H9 (cell line): ENCODE results near the gene SLC25A29. TPM values are rescaled to one million over a fixed set of nuclear protein-coding genes. Genes with fewer than 3 reads are reported as not detected.
A peak's percentile ranks its signal among the peaks of the same experiment; 100 is the strongest.

Experiments used
- DNase-seq: peaks from one replicate; pipeline ENCODE4 v3.0.0-alpha.2; 2017
- H2AFZ ChIP-seq: one replicate; pipeline ENCODE4 v1.6.1; 2013; ENCODE audit warnings: mild to moderate bottlenecking, low read length, control low read depth, moderate library complexity
- H2AK5ac ChIP-seq: 2 replicates; pipeline ENCODE4 v1.6.1; 2013; ENCODE audit warnings: low read length, control low read depth, mixed read lengths; ENCODE audit not compliant: insufficient read length
- H2BK120ac ChIP-seq: one replicate; pipeline ENCODE4 v1.6.1; 2013; ENCODE audit warnings: low read depth, mild to moderate bottlenecking, low read length, control low read depth, inconsistent platforms; ENCODE audit not compliant: poor library complexity, severe bottlenecking
- H2BK12ac ChIP-seq: 2 replicates; pipeline ENCODE4 v1.6.1; 2013; ENCODE audit warnings: low read length, control low read depth, mixed read lengths, low read depth; ENCODE audit not compliant: insufficient read length
- H2BK15ac ChIP-seq: 2 replicates; pipeline ENCODE4 v1.6.1; 2013; ENCODE audit warnings: low read depth, low read length, control low read depth
- H2BK20ac ChIP-seq: one replicate; pipeline ENCODE4 v1.6.1; 2013; ENCODE audit warnings: low read depth, mild to moderate bottlenecking, low read length, control low read depth, inconsistent platforms; ENCODE audit not compliant: poor library complexity, severe bottlenecking
- H2BK5ac ChIP-seq: 2 replicates; pipeline ENCODE4 v1.6.1; 2013; ENCODE audit warnings: low read length, control low read depth, mixed read lengths; ENCODE audit not compliant: insufficient read length
- H3K14ac ChIP-seq: 2 replicates; pipeline ENCODE4 v1.6.1; 2013; ENCODE audit warnings: low read length, control low read depth; ENCODE audit not compliant: insufficient read depth
- H3K18ac ChIP-seq: 2 replicates; pipeline ENCODE4 v1.6.1; 2013; ENCODE audit warnings: low read depth, mild to moderate bottlenecking, mixed read lengths, low read length, control low read depth; ENCODE audit not compliant: insufficient read length
- H3K23ac ChIP-seq: 2 replicates; pipeline ENCODE4 v1.6.1; 2013; ENCODE audit warnings: low read length, control low read depth, mixed read lengths, low read depth; ENCODE audit not compliant: insufficient read length
- H3K23me2 ChIP-seq: 2 replicates; pipeline ENCODE4 v1.6.1; 2013; ENCODE audit warnings: low read depth, mild to moderate bottlenecking, mixed read lengths, low read length, control low read depth; ENCODE audit not compliant: insufficient read length, poor library complexity, severe bottlenecking
- H3K27ac ChIP-seq: 2 replicates; pipeline ENCODE4 v1.5.1; 2013; ENCODE audit warnings: low read length, control low read depth, mixed read lengths, low read depth; ENCODE audit not compliant: insufficient read length
- H3K27me3 ChIP-seq: 2 replicates; pipeline ENCODE4 v1.6.1; 2013; ENCODE audit warnings: low read length, control low read depth, inconsistent platforms; ENCODE audit not compliant: insufficient read depth
- H3K4ac ChIP-seq: 2 replicates; pipeline ENCODE4 v1.6.1; 2013; ENCODE audit warnings: low read depth, mild to moderate bottlenecking, control low read depth, inconsistent platforms, low read length, moderate library complexity
- H3K4me1 ChIP-seq: 2 replicates; pipeline ENCODE4 v1.6.1; 2013; ENCODE audit warnings: low read length, control low read depth, inconsistent platforms; ENCODE audit not compliant: insufficient read depth
- H3K4me2 ChIP-seq: 2 replicates; pipeline ENCODE4 v1.6.1; 2013; ENCODE audit warnings: low read length, control low read depth, mixed read lengths; ENCODE audit not compliant: insufficient read length, insufficient read depth
- H3K56ac ChIP-seq: 2 replicates; pipeline ENCODE4 v1.6.1; 2013; ENCODE audit warnings: low read depth, mild to moderate bottlenecking, mixed read lengths, low read length, control low read depth; ENCODE audit not compliant: insufficient read length
- H3K79me1 ChIP-seq: 2 replicates; pipeline ENCODE4 v1.6.1; 2013; ENCODE audit warnings: low read depth, mild to moderate bottlenecking, moderate library complexity, low read length, control low read depth, inconsistent platforms; ENCODE audit not compliant: insufficient read depth, poor library complexity, severe bottlenecking
- H3K79me2 ChIP-seq: 2 replicates; pipeline ENCODE4 v1.6.1; 2013; ENCODE audit warnings: low read length, control low read depth, inconsistent platforms; ENCODE audit not compliant: insufficient read depth
- H3K9ac ChIP-seq: 2 replicates; pipeline ENCODE4 v1.6.1; 2013; ENCODE audit warnings: low read length, control low read depth, mixed read lengths; ENCODE audit not compliant: insufficient read length; ENCODE audit errors: extremely low read depth
- H3K9me3 ChIP-seq: one replicate; pipeline ENCODE4 v1.6.1; 2013; ENCODE audit warnings: low read depth, low read length, inconsistent platforms; ENCODE audit not compliant: control insufficient read depth
- H3T11ph ChIP-seq: one replicate; pipeline ENCODE4 v1.6.1; 2013; ENCODE audit warnings: mild to moderate bottlenecking, low read length, control low read depth, inconsistent platforms
- H4K20me1 ChIP-seq: one replicate; pipeline ENCODE4 v1.6.1; 2013; ENCODE audit not compliant: control insufficient read depth, insufficient read length, insufficient read depth
- H4K5ac ChIP-seq: 2 replicates; pipeline ENCODE4 v1.6.1; 2013; ENCODE audit warnings: low read depth, mild to moderate bottlenecking, mixed read lengths, low read length, control low read depth; ENCODE audit not compliant: insufficient read length
- H4K8ac ChIP-seq: replicated peaks from 2 replicates; pipeline ENCODE4 v1.6.1; 2013; ENCODE audit warnings: low read length, control low read depth, mixed read lengths, low read depth; ENCODE audit not compliant: insufficient read length
- H4K91ac ChIP-seq: 2 replicates; pipeline ENCODE4 v1.6.1; 2013; ENCODE audit warnings: low read depth, mild to moderate bottlenecking, moderate library complexity, mixed read lengths, low read length, control low read depth; ENCODE audit not compliant: insufficient read length
- H3K27ac Mint-ChIP-seq, 3 experiments: 2 replicates in 2 of 3; 3 replicates in 1 of 3; pipeline ENCODE4 v1.8.0; 2020 to 2021; ENCODE audit warnings: mixed read lengths in 3 of 3, mild to moderate bottlenecking in 1 of 3, moderate library complexity in 1 of 3
- H3K27me3 Mint-ChIP-seq: 2 replicates; pipeline ENCODE4 v1.8.0; 2021; ENCODE audit warnings: low read depth, mild to moderate bottlenecking, moderate library complexity, mixed read lengths
- H3K36me3 Mint-ChIP-seq, 3 experiments: 2 replicates in 2 of 3; 3 replicates in 1 of 3; pipeline ENCODE4 v1.8.0; 2020 to 2021; ENCODE audit warnings: low read depth in 3 of 3, mixed read lengths in 3 of 3; ENCODE audit not compliant: insufficient read depth in 1 of 3
- H3K4me1 Mint-ChIP-seq, 2 experiments: 2 replicates each; pipeline ENCODE4 v1.8.0; 2020; ENCODE audit warnings: mixed read lengths in 2 of 2
- H3K4me3 Mint-ChIP-seq, 2 experiments: 2 replicates in 1 of 2; 3 replicates in 1 of 2; pipeline ENCODE4 v1.8.0; 2020 to 2021; ENCODE audit warnings: mild to moderate bottlenecking in 2 of 2, mixed read lengths in 2 of 2, moderate library complexity in 1 of 2
- H3K9me3 Mint-ChIP-seq, 2 experiments: 2 replicates in 1 of 2; 3 replicates in 1 of 2; pipeline ENCODE4 v1.8.0; 2020; ENCODE audit warnings: mild to moderate bottlenecking in 2 of 2, mixed read lengths in 2 of 2, moderate library complexity in 1 of 2
- CTCF ChIP-seq: fragments of 200-600 bp; sonication (generic); conservative IDR thresholded peaks from 3 replicates; pipeline ENCODE4 v1.8.0; 2021; ENCODE audit warnings: antibody characterized with exemption, mild to moderate bottlenecking
- WGBS: extraction: QIAGEN DNeasy Blood & Tissue Kit; methylation state at CpG from one replicate; pipeline ENCODE4 v1.1.7; 2013; ENCODE audit warnings: missing lambda C conversion rate, low lambda C conversion rate, mixed read lengths; ENCODE audit not compliant: insufficient read length; ENCODE audit errors: extremely low coverage; 5-methylcytosine and 5-hydroxymethylcytosine counted together
- total RNA-seq: library from RNA; stranded (reverse); gene quantifications from 2 replicates; pipeline ENCODE4 v1.2.1, GENCODE V29; 2021

SLC25A29 gene
- total RNA-seq, 1 experiment from 2014 or later: 175 TPM

GRCh38 chr14:100289916-100290606 is 16.2 kb downstream of the SLC25A29 start:
- Histone ChIP-seq H3K23me2 (no peaks in the 10 kb centered on the region), H4K5ac (no peak overlapping the region), H3K14ac (no peak overlapping the region), H2BK12ac (no peak overlapping the region), H3K23ac (no peak overlapping the region), H4K8ac (no peak overlapping the region), H3K9ac (no peak overlapping the region), H3K79me1 (no peaks in the 10 kb centered on the region), H3K27me3 (no peaks in the 10 kb centered on the region), H3K9me3 (no peaks in the 10 kb centered on the region), H3T11ph (no peak overlapping the region), H2BK120ac (no peak overlapping the region), H2AFZ (no peak overlapping the region), H2AK5ac (no peak overlapping the region), H3K4ac (no peak overlapping the region), H3K18ac (no peak overlapping the region), H3K4me1 (no peaks in the 10 kb centered on the region; the same call in 1 of the 2 replicates), H3K56ac (no peak overlapping the region), H3K79me2 (no peaks in the 10 kb centered on the region), H2BK5ac (no peak overlapping the region), H3K4me2 (no peak overlapping the region), H3K27ac (no peak overlapping the region), H2BK15ac (no peak overlapping the region), H4K91ac (no peak overlapping the region), H2BK20ac (no peak overlapping the region), H4K20me1 (no peaks in the 10 kb centered on the region)
- H3K4me1 Mint-ChIP-seq: peaks cover 15 to 25% of the 10 kb centered on the region in 2 experiments
- peak overlapping the region in 1 of 3 experiments; percentile 52; a peak in 2 of 7 replicates for H3K27ac Mint-ChIP-seq
- TF ChIP-seq CTCF: no peak
- DNase-seq: peak; percentile 38
- WGBS: no CpG with 5 or more reads among the region's 9 CpGs
- peaks cover 4 to 43% (median 41%) of the 10 kb centered on the region in 3 experiments; a peak in 6 of 7 replicates for H3K36me3 Mint-ChIP-seq
- H3K4me3 Mint-ChIP-seq: no peak overlapping the region
- no peaks in the 10 kb centered on the region for H3K27me3 Mint-ChIP-seq
- H3K9me3 Mint-ChIP-seq: no peaks in the 10 kb centered on the region
